Measurements from ENCODE around the gene BHMT. TPM values are rescaled to one million over a fixed set of nuclear protein-coding genes. Genes with fewer than 3 reads are reported as not detected.

BHMT gene
- total and polyA plus RNA-seq, 12 donors, result 0.23 to 1.6 (median 0.57) TPM; not detected in 1

DNA sequence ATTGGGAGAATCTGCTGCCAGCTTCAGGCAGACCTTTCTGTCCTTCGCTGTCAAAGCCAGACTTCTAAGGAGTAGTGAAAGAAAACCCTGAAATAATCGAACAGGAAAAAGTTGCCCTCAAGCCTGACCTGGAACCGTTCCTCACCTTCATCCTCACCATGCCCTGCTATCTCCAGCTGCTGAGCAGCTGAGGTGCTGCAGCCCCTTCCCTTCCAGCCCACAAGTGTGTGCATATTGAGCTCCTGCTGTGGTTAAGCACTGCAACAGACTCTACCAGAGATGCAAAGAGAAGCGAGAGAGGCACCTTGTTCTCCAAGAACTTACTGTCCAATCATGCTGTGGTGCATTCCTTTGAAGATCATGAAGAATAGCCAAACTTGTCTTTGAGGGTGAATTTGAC lies 23.1 kb upstream of the BHMT start:
- Histone ChIP-seq H3K27ac (no peak overlapping the region), H3K4me1 (replicated peaks in 1 of 2) (no peaks in the 10 kb centered on the region), H3K36me3 (replicated peaks in 1 of 2) (no peaks in the 10 kb centered on the region), H3K27me3 (no peaks in the 10 kb centered on the region), H3K9me3 (replicated peaks in 1 of 3) (no peaks in the 10 kb centered on the region), H3K4me3 (no peak overlapping the region)
- WGBS, 4 donors, result 75 to 91% (median 83%) methylated on average over 4 of the region's 4 CpGs
- no peak for TF ChIP-seq POLR2A (IDR thresholded peaks at IDR 0.05)
- no peak for TF ChIP-seq CTCF (IDR thresholded peaks at IDR 0.05)
- no peak for DNase-seq
- intact Hi-C loops (cut with DNase I), result no loop called here

- TF ChIP-seq CTCF (IDR thresholded peaks at IDR 0.05) (no peak), POLR2A (IDR thresholded peaks at IDR 0.05) (no peak)
- 55 to 75% (median 62%) methylated on average over 3 of the region's 3 CpGs for WGBS, 4 donors
- Histone ChIP-seq H3K27me3 (no peaks in the 10 kb centered on the region), H3K4me3 (no peak overlapping the region), H3K36me3 (replicated peaks in 1 of 2) (no peaks in the 10 kb centered on the region), H3K27ac (no peak overlapping the region), H3K9me3 (replicated peaks in 1 of 3) (no peaks in the 10 kb centered on the region), H3K4me1 (replicated peaks in 1 of 2) (no peaks in the 10 kb centered on the region)
- DNase-seq, result no peak
- intact Hi-C loops (cut with DNase I), result no loop called here
Measured at GRCh38 chr5:79091064-79091463, 20.5 kb upstream of the BHMT start.

DNA sequence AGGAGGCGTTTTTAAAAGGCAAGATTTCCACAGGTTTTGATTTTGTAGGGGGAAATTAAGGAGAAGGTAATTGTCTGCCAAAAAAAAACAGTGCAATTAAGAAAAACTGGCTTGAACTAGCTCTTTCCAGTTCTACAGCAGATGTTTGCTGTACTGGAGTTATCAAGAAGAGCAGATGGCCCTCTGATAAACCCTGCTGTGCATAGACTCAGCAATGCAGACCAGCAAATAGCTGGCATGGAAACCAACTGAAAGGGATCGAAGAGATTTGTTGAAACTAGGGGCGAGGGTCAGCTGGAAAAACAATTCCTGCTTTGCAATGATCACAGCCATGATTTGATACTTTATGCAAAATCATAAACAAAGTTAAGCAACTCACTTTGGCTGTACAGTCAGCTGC lies 17.8 kb upstream of the BHMT start:
- no peak for DNase-seq
- Histone ChIP-seq H3K4me1 (replicated peaks in 1 of 2) (no peaks in the 10 kb centered on the region), H3K36me3 (replicated peaks in 1 of 2) (no peaks in the 10 kb centered on the region), H3K27ac (no peak overlapping the region), H3K27me3 (no peaks in the 10 kb centered on the region), H3K9me3 (replicated peaks in 1 of 3) (no peaks in the 10 kb centered on the region), H3K4me3 (no peak overlapping the region)
- 55 to 70% (median 55%) methylated on average over 3 of the region's 3 CpGs for WGBS, 4 donors
- no peak for TF ChIP-seq POLR2A (IDR thresholded peaks at IDR 0.05)
- TF ChIP-seq CTCF (IDR thresholded peaks at IDR 0.05), result no peak
- intact Hi-C loops (cut with DNase I), result no loop called here

DNA sequence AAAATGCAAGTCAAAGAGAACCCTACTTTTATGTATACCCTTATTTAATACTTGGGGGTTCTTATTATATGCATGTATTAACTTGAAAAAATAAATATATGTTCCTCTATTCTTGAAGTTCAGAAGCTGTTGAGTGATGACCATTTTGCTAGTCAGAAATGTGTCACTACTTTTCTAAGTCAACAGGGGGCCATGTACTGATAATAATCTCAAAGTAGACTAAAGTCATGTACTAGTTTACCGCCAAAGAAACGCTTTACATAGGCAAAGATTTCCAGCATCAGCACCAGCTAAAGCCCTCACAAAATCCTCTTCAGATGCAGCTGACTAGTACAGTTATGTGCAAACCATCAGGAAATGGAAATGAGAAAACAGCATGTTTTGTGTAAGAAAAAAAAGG lies 5.7 kb upstream of the BHMT start:
- no peak for DNase-seq
- H3K4me3 ChIP-seq, result no peak overlapping the region
- 84 to 89% (median 87%) methylated on average over 2 of the region's 2 CpGs for WGBS, 4 donors
- H3K4me1 ChIP-seq (replicated peaks in 1 of 2), result no peaks in the 10 kb centered on the region
- no peak overlapping the region for H3K27ac ChIP-seq
- no peaks in the 10 kb centered on the region for H3K9me3 ChIP-seq (replicated peaks in 1 of 3)
- intact Hi-C loops (cut with DNase I), result no loop called here
- peaks cover 16% of the 10 kb centered on the region for H3K27me3 ChIP-seq
- H3K36me3 ChIP-seq (replicated peaks in 1 of 2), result no peaks in the 10 kb centered on the region
- no peak for TF ChIP-seq CTCF (IDR thresholded peaks at IDR 0.05)
- TF ChIP-seq POLR2A (IDR thresholded peaks at IDR 0.05), result no peak

All from adrenal gland (tissue), 12 donors.